OCI-LY3 (cell line): ENCODE data around the gene CAMTA1.

Experiments used
- H2AFZ ChIP-seq: fragments of 200-600, 300-600 bp; shearing (Covaris generic); 2 replicates; pipeline ENCODE4 v1.6.0; 2014; ENCODE audit warnings: antibody characterized with exemption, low read depth, low read length
- H3K27ac ChIP-seq: fragments of 200-600, 300-600 bp; sonication (generic); 2 replicates; pipeline ENCODE4 v1.5.1; 2014; ENCODE audit warnings: mild to moderate bottlenecking, low read length, moderate library complexity, mixed read lengths
- H3K27me3 ChIP-seq: fragments of 200-600, 300-600 bp; sonication (generic); 2 replicates; pipeline ENCODE4 v1.6.1; 2014; ENCODE audit warnings: low read depth, low read length, mixed read lengths
- H3K36me3 ChIP-seq: fragments of 200-600, 300-600 bp; sonication (generic); replicated peaks from 2 replicates; pipeline ENCODE3; 2014; ENCODE audit warnings: low read depth, low read length, mixed read lengths
- H3K4me1 ChIP-seq: fragments of 300-600, 200-600 bp; sonication (generic); 2 replicates; pipeline ENCODE4 v1.6.1; 2014; ENCODE audit warnings: low read length, mixed read lengths
- H3K4me2 ChIP-seq: fragments of 200-600, 300-600 bp; sonication (generic); 2 replicates; pipeline ENCODE4 v1.6.1; 2014; ENCODE audit warnings: low read length, mixed read lengths
- H3K4me3 ChIP-seq: fragments of 300-600, 200-600 bp; sonication (generic); 2 replicates; pipeline ENCODE4 v1.5.1; 2014; ENCODE audit warnings: antibody characterized with exemption, mild to moderate bottlenecking, low read length, moderate library complexity
- H3K79me2 ChIP-seq: fragments of 300-600, 200-600 bp; shearing (Covaris generic); 2 replicates; pipeline ENCODE4 v1.6.1; 2014; ENCODE audit warnings: mild to moderate bottlenecking, low read length, mixed read lengths
- H3K9ac ChIP-seq: fragments of 300-600, 200-600 bp; shearing (Covaris generic); 2 replicates; pipeline ENCODE4 v1.6.0; 2014; ENCODE audit warnings: mild to moderate bottlenecking, low read length, moderate library complexity
- H3K9me3 ChIP-seq: fragments of 200-600, 300-600 bp; shearing (Covaris generic); 2 replicates; pipeline ENCODE4 v1.6.1; 2014; ENCODE audit warnings: low read length, mixed read lengths; ENCODE audit not compliant: insufficient read depth
- H4K20me1 ChIP-seq: fragments of 200-600, 300-600 bp; sonication (generic); 2 replicates; pipeline ENCODE4 v1.6.1; 2016; ENCODE audit warnings: low read length, mixed read lengths; ENCODE audit not compliant: insufficient read depth
- CTCF ChIP-seq: fragments of 200-600, 300-600 bp; sonication (generic); IDR thresholded peaks from 2 replicates; pipeline ENCODE4 v1.5.1; 2014; ENCODE audit warnings: antibody characterized with exemption, low read length, low read depth
- EZH2phosphoT487 ChIP-seq: fragments of 200-600 bp; shearing (Covaris generic); IDR thresholded peaks from 2 replicates; pipeline ENCODE4 v1.6.1; 2018; ENCODE audit warnings: antibody characterized with exemption, mixed run types, low read depth

Gene CAMTA1

DNA sequence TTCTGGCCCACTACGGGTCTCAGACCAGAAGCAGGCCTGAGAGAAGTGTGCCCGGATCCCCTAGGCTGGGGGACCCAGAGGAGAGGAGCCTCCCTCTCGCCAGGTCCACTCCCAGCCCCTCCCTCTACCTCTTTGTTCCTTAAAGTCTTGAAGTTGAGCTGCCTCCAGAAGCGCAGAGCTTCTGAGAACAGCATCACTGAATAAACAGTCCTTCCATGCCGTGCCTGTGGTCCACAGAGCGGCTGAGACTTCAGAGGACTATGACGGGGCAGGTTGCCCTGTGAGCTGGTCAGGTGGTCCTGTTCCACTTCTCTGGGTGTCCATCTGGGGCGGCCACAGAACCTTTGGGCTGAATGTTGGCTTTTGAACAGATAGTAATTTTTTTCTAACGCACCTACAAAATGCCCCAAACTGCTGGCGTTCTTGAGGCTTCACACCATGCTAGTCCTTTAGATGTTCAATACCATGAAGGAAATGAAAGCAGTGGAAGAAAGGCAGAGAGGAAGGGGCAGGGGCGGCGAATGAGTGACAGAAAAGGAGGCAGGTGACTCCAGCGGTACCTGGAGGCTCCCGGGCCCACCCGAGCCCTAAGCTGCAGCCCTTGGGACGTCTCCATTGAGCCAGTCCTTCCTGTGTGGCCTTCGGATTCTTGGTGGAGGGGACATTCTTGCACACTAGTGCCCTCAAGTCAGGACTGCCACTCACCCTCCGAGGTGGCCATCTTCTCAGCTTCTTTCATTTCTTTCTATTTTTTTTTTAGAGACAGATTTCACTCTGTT lies 746.5 kb downstream of the CAMTA1 start:
- Histone ChIP-seq H4K20me1 (no peaks in the 10 kb centered on the region), H2AFZ (no peak overlapping the region), H3K4me2 (no peak overlapping the region), H3K9ac (no peak overlapping the region), H3K4me3 (no peak overlapping the region), H3K4me1 (no peaks in the 10 kb centered on the region), H3K27ac (no peak overlapping the region), H3K9me3 (no peaks in the 10 kb centered on the region), H3K27me3 (no peaks in the 10 kb centered on the region), H3K36me3 (no peaks in the 10 kb centered on the region), H3K79me2 (no peaks in the 10 kb centered on the region)
- TF ChIP-seq CTCF (no peak), EZH2phosphoT487 (no peak)

DNA sequence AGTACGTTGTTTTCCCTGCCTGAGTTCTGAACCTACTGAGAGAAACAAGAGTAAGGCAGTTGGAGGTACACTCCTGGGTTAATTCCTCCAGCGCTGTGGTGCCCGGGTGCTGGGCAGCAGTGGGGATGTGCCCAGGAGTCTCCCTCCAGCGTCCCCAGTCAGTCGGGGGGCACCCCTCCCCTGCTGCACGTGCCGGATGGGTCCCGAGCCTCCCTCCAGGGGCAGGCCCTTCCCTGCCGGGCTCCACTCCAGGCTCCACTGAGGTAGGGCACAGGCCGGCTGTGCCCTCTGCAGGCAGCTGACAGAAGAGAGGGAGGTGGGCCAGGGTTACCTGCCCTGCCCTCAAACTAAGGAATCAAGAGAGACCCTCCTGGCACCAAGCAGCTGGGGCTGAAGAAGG lies 747.8 kb downstream of the CAMTA1 start:
- no peaks in the 10 kb centered on the region; the same call in 1 of the 2 replicates for H3K4me1 ChIP-seq
- H3K36me3 ChIP-seq, result no peaks in the 10 kb centered on the region
- no peaks in the 10 kb centered on the region for H3K79me2 ChIP-seq
- no peaks in the 10 kb centered on the region for H4K20me1 ChIP-seq
- H3K4me2 ChIP-seq, result no peak overlapping the region
- no peak for TF ChIP-seq CTCF
- no peak for TF ChIP-seq EZH2phosphoT487
- H3K9ac ChIP-seq, result no peak overlapping the region
- no peak overlapping the region for H3K27ac ChIP-seq
- H3K4me3 ChIP-seq, result no peak overlapping the region
- H3K27me3 ChIP-seq, result no peaks in the 10 kb centered on the region
- no peak overlapping the region for H2AFZ ChIP-seq
- no peaks in the 10 kb centered on the region for H3K9me3 ChIP-seq

- Histone ChIP-seq H3K9me3 (no peaks in the 10 kb centered on the region), H3K27me3 (no peaks in the 10 kb centered on the region), H3K27ac (no peak overlapping the region), H3K9ac (no peak overlapping the region), H2AFZ (no peak overlapping the region), H3K4me3 (no peak overlapping the region), H3K4me2 (no peak overlapping the region), H4K20me1 (no peaks in the 10 kb centered on the region), H3K36me3 (no peaks in the 10 kb centered on the region), H3K4me1 (peaks cover 5% of the 10 kb centered on the region; the same call in 1 of the 2 replicates), H3K79me2 (no peaks in the 10 kb centered on the region)
- no peak for TF ChIP-seq EZH2phosphoT487
Measured at GRCh38 chr1:7534061-7534825, 749.0 kb downstream of the CAMTA1 start.

DNA sequence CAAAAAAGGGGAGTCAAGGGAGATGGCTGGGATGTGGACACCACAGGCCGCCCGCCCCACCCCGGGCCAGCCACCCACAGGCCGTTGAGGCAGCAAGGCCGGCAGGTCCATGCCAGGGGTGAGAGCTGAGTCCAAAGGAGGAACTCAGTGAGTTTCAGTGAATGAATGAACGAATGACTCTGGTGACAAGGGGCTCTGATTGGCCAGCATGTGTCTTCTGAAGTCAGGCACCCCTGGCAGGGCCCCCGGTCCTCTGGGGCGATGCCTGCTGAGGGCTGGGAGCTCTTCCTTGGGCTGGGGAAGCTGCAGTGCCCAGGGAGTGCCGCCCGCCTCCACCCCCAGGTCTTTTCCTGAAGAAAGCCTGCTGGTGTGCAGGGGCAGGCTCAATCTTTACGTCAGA lies 749.8 kb downstream of the CAMTA1 start:
- Histone ChIP-seq H3K36me3 (no peaks in the 10 kb centered on the region), H4K20me1 (no peaks in the 10 kb centered on the region), H3K4me2 (no peak overlapping the region), H3K27me3 (no peaks in the 10 kb centered on the region), H3K27ac (no peak overlapping the region), H3K79me2 (no peaks in the 10 kb centered on the region), H2AFZ (no peak overlapping the region), H3K9me3 (no peaks in the 10 kb centered on the region), H3K4me3 (no peak overlapping the region), H3K9ac (no peak overlapping the region), H3K4me1 (peaks cover 9% of the 10 kb centered on the region; the same call in 1 of the 2 replicates)
- TF ChIP-seq EZH2phosphoT487 (no peak), CTCF (no peak)
